DMS153 (cell line): ENCODE measurements around the gene TYRO3.

ENCODE experiments used
- DNase-seq: peaks from one replicate; lab custom pipeline; 2025; lab: John Stamatoyannopoulos, UW

TYRO3 gene

DNA sequence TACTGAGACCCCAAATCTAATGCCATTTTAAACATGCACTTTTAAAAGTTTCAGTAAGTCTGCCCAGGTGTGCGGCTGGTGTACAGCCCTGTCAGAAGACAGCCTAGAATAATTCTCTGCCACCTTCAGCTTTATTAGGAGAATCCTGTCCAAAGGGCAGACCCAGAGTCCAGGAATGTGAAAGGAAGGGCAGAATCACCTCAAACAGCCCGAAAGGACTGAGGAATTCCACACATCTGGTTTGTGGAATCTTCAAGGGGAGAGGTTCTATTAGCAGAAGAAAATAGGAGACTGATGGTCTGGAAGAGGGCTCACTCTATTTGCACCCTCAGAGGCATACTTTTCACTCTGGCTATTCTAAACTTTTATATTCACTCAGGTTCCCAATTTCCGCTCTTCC, 46.6 kb downstream of the TYRO3 start:
- DNase-seq = no peak

DNA sequence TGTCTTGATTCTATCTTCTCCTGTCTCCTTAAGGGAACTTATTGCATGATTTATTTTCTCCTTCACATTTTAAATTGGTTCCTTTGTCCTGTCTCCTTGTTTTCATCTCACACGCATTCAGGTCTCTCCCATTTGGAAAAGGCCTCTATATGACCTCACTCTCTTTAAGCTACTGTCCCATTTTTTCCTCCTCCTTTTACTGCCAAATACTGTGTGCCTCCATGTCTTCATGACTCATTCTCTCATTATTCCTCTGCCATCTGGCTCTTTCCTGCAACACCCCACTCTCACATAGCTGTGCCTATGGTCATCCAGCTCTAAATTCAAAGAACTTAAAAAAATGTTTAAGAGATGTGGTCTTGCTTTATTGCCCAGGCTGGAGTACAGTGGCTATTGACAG, 48.0 kb downstream of the TYRO3 start:
- no peak for DNase-seq

DNA sequence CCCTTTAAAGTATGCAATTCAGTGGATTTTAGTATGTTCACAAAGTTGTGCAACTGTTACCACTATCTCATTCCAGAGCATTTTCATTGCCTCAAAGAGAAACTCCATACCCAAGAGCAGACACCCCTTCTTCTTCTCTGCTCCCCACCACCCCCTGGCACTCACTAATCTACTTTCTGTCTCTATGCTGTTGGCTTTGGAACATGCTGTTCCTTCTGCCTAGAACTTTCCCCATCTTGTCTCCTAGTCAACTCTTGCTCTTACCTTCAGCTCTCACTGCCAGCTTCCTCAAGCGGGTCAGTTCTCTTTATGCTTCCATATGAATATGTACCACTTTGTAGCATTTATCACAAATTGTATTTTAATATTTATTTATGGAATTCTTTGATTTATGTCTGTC, 50.1 kb downstream of the TYRO3 start:
- no peak for DNase-seq

DNA sequence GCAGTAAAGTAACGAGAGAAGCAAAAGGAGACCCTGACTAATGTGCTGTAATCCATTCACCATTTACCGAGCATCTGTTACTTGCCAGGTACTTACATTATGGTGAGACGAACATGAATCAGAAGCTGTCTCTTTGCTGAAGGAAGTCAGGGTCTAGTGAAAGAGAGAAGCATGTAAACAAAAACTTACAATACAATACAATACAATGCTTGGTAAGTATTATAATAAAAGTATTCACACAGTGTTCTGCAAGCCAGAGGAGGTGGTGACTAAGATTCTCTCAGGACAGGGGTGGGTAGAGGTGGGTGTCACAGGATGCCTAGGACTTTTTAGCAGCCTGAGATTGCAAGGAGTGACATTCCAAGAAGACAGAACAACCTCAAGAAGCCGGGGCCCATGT, 51.0 kb downstream of the TYRO3 start:
- no peak for DNase-seq

DNA sequence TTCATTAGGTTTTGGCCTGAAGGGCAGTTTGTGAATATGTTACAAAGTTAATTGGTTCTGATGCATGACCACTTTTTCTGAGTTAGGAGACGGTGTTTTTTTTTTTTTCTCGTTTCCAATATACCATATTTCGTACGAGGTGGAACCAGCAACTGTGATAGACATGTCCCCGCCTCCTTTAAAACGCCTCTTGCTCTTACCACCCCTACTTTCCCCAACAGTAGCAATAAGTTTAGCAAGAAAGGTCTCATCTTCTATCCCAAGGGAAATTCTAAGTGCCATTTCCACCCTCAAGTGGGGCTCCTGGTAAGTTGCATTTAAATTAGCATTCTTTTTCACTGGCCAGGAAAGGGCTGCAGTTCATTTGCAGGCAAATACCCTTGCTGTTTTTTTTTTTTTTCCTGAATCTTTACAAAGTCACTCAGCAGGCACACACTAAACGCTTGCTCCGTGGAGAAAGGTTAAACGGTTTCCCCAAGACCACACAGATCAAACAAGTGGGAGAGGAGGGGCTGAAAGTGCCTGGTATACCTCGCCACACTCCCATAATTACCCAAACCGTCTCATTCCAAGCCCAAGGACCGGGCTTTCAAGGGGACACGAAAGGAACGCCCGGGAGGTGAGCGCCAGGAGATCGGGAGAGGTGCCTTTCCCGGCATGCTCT, 61.7 kb downstream of the TYRO3 start:
- DNase-seq = no peak

DNA sequence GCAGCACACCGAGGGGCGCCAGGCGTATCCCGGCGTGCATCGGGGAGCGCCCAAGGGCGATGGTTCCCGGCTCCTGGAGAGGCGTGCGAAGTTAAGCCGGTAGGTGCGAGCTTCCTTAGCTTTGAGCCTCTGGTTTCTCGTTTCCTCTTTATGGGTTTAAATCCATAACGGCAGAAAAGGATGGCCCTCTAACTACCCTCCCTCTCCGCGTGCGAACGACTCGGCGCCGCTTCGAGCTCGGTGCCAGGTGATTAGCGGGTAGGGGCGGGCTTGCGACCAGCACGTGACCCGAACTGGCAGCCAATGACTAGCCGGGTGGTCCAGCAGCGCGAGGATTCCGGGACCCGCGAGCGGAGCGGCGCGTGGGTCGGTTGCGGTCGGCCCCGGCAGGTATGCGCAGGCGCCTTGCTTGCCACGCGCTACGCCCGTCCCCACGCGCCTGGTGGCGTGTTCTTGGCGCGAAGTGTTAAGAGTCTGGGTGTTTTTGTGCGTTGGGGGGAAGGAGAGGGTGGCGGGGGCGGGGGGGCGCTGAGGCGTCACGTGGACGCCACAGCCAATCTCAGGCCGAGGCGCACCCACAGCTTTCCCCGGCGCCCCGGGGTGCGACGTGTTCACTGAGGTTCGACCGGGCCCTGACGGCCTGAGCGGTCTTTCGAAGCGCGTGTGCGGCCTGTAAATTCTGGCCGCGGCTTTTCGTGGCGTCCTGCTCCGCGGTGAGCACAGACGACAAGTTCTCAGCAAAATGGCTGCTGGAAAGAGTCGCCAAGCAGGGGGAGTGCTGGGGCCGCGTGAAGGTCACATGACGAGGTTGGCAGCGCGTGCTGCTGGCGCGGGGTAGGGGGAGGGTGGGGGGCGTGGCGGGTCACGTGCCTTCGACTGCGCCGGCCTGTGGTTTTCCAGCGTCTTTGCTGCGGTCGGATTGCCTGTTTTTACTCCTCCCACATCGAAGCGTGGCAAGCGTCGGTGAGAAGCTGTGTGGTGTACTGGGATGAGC, 62.5 kb downstream of the TYRO3 start:
- DNase-seq = peak; percentile 63

DNA sequence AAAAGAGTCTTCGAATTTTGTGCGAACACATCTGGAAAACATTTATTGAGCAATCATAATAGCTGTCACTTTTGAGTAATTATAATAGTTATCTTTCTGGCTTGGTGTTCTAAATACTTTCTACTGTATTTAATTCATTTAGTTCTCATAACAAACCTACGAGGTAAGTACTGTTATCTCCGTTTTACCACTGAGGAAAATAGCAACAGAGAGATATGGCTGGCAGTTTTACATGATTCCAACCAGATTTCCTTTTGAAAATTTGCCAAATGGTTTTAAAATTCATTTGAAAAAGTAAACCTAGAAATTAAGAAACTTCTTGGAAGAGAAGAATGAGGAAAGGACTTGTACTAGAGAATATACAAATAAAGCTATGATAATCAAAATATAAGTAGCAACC, 63.9 kb downstream of the TYRO3 start:
- DNase-seq = no peak

DNA sequence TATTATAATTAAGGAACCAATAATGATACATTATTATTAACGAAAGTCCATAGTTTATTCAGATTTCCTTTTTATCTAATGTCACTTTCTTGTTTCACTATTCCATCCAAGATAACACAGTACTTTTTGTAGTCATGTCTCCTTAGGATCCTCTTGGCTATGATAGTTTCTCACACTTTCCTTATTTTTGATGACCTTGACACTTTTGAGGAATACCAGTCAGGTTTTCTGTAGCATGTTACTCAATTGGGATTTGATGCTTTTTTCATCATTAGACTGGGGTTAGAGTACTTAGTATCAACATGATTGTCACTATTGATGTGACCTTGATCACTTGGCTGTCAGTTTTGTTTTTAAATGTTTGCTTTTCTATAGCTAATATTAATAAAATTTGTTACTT, 68.2 kb downstream of the TYRO3 start:
- no peak for DNase-seq

DNA sequence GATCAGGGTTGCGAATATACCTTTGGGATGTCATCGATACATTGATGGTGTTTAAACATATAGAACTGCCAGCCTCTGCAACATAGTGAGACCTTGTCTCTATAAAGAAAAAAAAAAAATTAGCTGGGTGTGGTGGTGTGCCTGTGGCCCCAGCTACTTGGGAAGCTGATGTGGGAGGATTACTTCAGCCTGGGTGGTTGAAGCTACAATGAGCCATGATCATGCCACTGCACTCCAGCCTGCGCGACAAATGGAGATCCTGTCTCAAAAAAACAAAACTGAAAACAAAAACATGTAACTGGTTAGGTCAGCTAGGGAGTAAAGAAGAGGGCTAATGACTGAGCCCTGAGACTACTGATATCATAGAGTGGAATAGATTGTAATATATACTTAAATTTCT, 70.5 kb downstream of the TYRO3 start:
- DNase-seq = no peak

DNA sequence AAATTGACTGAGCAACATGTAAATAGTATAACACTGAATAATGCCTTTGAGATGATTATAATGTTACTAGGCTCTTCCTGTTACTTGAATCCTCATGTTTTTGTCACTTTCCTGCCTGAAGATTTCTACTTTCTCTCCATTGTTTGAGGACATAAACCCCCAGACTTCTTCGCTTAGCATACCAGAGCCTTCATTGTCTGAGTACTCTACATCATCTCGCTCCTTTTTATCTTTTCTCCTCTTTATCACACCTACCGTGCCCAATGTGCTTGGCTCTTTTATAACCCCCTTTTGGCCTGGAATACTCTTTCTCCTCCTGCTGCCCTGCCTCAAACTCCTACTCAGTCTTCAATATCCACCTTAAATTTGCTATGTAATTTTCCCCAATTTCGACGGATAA, 70.9 kb downstream of the TYRO3 start:
- DNase-seq = no peak

DNA sequence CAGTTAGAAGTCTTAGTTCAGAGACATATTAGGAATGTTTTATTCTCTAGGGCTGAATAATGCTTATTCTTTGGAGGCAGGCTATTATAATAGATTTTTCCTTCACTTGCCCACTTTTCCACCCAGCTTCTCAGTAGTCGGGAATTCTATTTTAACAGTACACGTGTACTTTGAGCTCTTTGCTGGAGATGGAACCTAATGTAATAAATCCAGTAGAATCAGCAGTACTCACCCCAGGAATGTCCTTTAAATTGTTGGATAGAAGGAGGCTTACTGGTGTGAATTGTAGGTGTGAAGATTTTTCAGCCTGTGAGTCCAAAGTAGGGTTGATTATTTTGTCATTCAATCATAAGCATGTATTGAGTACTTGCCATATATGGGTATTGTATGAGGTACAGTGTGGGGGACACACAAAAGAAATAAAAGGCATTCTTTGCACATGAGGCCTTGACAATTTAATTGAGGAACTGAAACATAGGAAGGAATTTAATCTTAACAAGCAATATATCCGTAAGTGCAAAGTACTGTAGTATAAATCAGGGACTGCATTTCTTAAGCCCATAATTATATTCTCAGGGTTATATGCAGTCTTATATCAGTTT, 71.7 kb downstream of the TYRO3 start:
- no peak for DNase-seq

DNA sequence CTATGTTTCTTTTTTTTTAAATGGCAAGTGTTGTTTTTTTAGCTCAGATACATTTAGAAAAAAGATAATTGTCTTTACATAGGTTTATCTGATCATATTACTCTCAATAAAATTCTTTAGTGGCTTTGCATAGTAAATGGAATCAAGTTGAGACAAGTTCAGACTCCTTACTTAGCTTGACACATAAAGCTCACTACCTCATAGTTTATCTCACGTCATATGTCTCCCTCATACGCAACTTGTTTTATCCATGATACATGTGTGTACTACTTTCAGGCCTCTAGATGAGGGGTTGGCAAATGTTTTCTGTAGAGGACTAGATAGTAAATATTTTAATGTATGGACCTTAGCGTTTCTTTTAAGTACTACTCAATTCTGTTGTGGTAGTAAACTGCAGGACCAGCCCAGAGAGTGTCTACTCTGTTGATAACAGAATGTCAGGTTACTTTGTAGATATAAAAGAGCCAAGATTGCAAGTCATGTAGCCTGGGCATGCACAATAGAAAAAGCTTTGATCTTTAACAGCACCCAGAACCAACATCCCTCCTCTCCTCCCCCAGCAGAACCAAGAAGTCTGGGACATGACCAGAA, 73.0 kb downstream of the TYRO3 start:
- no peak for DNase-seq
